GM12875 (cell line): ENCODE results near the gene KY.
"Not testable (repeated sequence)": the region's sequence is repeated elsewhere in the genome, so short reads cannot be mapped to it uniquely, and the experiment has no call there.

Source experiments
- H3K4me3 ChIP-seq: one replicate; pipeline ENCODE4 v1.5.1; 2011; ENCODE audit warnings: low read depth, low read length, control low read depth
- TF ChIP-seq, protein P1 (sequence below): IDR thresholded peaks from 2 replicates; pipeline ENCODE4 v1.5.1; 2011; ENCODE audit warnings: low read depth, mild to moderate bottlenecking, control low read depth, inconsistent platforms, low read length, moderate library complexity, borderline replicate concordance; ENCODE audit not compliant: insufficient read depth

The KY gene

DNA sequence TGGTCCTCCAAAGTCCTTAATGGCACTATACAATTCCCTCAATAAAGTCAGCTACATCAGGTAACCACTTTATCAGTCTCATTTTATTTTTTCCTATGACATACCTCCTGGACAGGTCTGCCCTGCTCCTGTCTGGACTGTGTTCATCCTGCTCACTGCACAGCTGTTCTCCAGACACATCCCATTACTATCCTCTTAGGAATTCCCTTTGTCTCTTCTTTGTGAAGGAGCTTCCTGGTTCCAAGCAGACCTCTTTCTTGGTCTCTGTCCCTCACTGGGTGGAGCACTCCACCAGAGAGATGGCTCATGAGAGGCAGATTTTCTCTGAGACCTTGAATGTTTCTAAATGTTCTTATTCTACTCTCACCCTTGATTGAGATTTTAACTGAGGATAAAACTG is 60.1 kb downstream of the KY start:
- TF ChIP-seq, protein P1, sequence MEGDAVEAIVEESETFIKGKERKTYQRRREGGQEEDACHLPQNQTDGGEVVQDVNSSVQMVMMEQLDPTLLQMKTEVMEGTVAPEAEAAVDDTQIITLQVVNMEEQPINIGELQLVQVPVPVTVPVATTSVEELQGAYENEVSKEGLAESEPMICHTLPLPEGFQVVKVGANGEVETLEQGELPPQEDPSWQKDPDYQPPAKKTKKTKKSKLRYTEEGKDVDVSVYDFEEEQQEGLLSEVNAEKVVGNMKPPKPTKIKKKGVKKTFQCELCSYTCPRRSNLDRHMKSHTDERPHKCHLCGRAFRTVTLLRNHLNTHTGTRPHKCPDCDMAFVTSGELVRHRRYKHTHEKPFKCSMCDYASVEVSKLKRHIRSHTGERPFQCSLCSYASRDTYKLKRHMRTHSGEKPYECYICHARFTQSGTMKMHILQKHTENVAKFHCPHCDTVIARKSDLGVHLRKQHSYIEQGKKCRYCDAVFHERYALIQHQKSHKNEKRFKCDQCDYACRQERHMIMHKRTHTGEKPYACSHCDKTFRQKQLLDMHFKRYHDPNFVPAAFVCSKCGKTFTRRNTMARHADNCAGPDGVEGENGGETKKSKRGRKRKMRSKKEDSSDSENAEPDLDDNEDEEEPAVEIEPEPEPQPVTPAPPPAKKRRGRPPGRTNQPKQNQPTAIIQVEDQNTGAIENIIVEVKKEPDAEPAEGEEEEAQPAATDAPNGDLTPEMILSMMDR, result no peak
- no peak overlapping the region for H3K4me3 ChIP-seq

DNA sequence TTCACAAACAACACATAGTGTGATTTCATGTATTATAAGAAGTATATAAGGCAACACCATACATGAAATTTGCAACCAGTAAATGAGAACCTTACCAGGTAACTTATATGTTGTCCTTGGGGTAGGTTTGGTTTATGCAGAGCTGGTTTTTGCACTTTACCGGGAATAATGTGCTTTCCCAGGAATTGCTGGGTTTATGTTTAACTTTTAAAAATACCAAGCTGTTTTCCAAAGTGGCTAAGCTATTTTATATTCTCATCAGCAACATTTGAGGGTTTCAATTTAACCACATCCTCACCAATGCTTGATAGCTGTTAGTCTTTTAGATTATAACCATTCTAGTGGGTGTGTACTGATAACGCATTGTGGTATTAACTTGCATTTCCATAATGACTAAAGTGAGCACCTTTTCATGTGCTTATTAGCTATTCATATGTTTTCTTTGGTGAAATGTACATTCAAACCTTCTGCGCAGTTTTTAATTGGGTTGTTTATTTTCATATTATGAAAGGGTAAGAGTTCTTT is 71.6 kb downstream of the KY start:
- TF ChIP-seq, protein P1, result no peak
- no peak overlapping the region for H3K4me3 ChIP-seq

DNA sequence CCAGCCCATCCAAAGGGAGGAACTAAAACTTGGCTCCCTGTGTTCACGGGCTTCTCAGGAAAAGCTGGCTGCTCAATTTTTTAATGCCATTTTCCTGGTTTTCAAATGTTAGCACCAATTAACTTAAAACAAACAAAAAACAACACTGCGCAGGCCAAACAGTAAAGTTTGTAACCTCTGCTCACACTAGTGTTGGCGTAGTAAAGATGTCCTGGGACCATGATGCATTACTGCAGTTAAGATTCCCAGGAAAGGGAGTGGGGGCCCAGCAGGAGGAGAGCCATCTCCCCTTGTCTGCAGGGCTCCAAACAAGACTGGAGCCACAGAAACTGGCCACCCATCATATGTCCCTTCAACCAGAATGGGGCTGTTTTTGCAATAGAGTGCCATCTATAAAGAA is 74.0 kb downstream of the KY start:
- TF ChIP-seq, protein P1, result no peak
- no peak overlapping the region for H3K4me3 ChIP-seq

DNA sequence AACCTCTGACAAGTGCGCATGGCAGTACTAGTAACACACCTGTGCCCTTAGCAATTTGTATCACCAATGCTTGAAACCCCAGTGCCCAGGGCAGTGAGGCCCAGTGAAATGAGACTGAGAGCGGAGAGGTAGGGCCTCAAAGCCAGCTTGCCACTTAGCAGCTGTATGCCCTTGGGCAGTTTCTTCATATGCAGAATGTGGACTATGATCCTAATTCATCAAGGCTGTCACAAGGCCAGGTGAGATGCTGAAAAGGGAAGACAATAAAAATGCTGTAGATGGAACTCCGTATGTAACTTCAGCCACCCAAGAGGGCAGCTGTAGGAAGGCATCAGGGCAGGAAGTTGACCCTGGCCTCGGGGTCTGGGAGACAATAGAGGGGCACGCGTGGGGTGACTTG is 74.4 kb downstream of the KY start:
- TF ChIP-seq, protein P1, result no peak
- H3K4me3 ChIP-seq, result no peak overlapping the region

DNA sequence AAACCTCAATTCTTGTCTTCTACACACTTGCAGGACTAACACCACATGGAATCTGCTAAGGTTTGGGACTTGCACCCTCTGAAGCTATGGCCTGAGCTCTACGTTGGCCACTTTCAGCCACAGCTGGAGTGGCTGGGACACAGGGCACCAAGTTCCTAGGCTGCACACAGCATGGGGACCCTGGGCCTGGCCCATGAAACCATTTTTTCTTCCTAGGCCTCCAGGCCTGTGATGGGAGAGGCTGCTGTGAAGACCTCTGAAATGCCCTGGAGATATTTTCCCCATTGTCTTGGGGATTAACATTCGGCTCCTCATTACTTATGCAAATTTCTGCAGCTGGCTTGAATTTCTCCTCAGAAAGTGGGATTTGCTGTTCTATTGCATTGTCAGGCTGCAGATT is 80.9 kb downstream of the KY start:
- H3K4me3 ChIP-seq, result not testable (repeated sequence)

DNA sequence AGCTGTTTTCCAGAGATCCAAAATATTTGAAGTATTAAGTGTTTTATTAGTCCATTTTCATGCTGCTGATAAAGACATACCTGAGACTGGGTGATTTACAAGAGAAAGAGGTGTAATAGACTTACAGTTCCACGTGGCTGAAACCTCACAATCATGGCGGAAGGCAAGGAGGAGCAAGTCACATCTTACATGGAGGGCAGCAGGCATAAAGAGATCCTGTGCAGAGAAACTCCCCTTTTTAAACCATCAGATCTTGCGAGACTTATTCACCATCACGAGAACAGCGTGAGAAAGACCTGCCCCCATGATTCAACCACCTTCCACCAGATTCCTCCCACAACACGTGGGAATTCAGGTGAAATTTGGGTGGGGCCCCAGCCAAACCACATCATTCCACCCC is 82.0 kb downstream of the KY start:
- no peak overlapping the region for H3K4me3 ChIP-seq
- TF ChIP-seq, protein P1, result no peak

DNA sequence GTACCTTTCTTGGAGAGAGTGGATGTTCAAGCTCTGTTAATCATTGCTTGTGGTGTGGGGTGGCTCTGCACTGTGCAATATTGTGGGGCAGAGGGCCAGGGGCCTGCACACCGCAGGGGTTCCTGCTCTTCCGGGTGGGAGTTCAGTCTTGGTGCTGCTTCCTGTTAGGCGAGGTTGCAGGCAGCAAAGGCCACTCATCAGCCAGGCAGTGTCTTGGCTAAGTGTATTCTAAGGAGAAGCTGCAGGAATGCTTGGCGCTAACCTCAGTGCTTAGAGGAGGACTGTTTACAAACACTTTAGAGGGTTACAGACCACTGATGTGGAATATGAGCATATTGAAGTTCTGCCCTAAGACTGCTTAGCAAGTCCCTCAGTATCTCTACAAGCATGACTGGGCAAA is 83.2 kb downstream of the KY start:
- TF ChIP-seq, protein P1, result no peak
- H3K4me3 ChIP-seq, result no peak overlapping the region

DNA sequence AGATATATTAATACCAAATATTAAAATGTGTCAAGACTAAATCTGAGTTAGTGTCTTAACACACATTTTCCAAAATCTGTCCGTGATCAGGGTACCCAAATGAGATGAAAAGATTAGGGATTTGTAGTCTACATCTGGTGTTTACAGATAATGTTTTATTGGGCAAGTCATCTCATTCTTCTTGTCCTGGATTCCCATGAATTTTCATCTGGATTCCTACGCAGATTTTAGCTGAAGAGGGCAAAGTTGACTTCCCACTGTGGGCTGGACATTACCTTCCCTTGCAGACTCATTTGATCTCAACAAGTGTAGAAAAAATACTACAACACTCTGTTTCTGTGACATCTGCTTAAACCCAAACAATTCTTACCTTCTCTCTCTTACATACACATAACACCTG is 85.8 kb downstream of the KY start:
- H3K4me3 ChIP-seq, result no peak overlapping the region
- TF ChIP-seq, protein P1, result no peak
